Karpas-422 (cell line): ENCODE measurements around the gene MICAL2. TPM values are rescaled to one million over a fixed set of nuclear protein-coding genes. Genes with fewer than 3 reads are reported as not detected.

Source experiments
- DNase-seq: peaks from one replicate; pipeline ENCODE4 v3.0.0-alpha.2; 2015
- H2AFZ ChIP-seq: fragments of 200-600 bp; sonication (generic); 2 replicates; pipeline ENCODE4 v1.6.1; 2014; ENCODE audit warnings: antibody characterized with exemption, low read length, mixed read lengths
- H3K27ac ChIP-seq: fragments of 200-600 bp; sonication (generic); 2 replicates; pipeline ENCODE4 v1.5.1; 2014; ENCODE audit warnings: mild to moderate bottlenecking, low read length, moderate library complexity
- H3K27me3 ChIP-seq: fragments of 200-600 bp; sonication (generic); 2 replicates; pipeline ENCODE4 v1.6.1; 2014; ENCODE audit warnings: low read length, mixed read lengths
- H3K36me3 ChIP-seq: fragments of 200-600 bp; sonication (generic); 2 replicates; pipeline ENCODE4 v1.6.1; 2014; ENCODE audit warnings: low read length, mixed read lengths; ENCODE audit not compliant: insufficient read depth
- H3K4me1 ChIP-seq: fragments of 200-600 bp; sonication (generic); 2 replicates; pipeline ENCODE4 v1.6.1; 2014; ENCODE audit warnings: mild to moderate bottlenecking, low read length, mixed read lengths
- H3K4me2 ChIP-seq: fragments of 200-600 bp; sonication (generic); 2 replicates; pipeline ENCODE4 v1.6.1; 2014; ENCODE audit warnings: low read length, low read depth, mild to moderate bottlenecking; ENCODE audit not compliant: poor library complexity, severe bottlenecking
- H3K4me3 ChIP-seq: fragments of 200-600 bp; sonication (generic); 2 replicates; pipeline ENCODE4 v1.5.1; 2014; ENCODE audit warnings: mild to moderate bottlenecking, antibody characterized with exemption, low read length, mixed read lengths
- H3K79me2 ChIP-seq: fragments of 200-600 bp; sonication (generic); 2 replicates; pipeline ENCODE4 v1.6.1; 2014; ENCODE audit warnings: mild to moderate bottlenecking, low read length, mixed read lengths
- H3K9ac ChIP-seq: fragments of 200-600 bp; sonication (generic); 2 replicates; pipeline ENCODE4 v1.6.0; 2014; ENCODE audit warnings: low read length
- H3K9me2 ChIP-seq: fragments of 200-600 bp; sonication (generic), shearing (Covaris generic); replicated peaks from 2 replicates; pipeline ENCODE4 v1.6.0; 2014; ENCODE audit warnings: mild to moderate bottlenecking, low read length, moderate library complexity; ENCODE audit not compliant: insufficient read depth
- H3K9me3 ChIP-seq: fragments of 300-700, 200-600 bp; sonication (generic); 2 replicates; pipeline ENCODE4 v1.6.1; 2014; ENCODE audit warnings: low read length, mixed read lengths
- H4K20me1 ChIP-seq: fragments of 200-600 bp; sonication (generic); 2 replicates; pipeline ENCODE4 v1.6.1; 2014; ENCODE audit warnings: mild to moderate bottlenecking, antibody characterized with exemption, low read length, low read depth; ENCODE audit not compliant: insufficient read depth
- total RNA-seq: library from RNA; depleted of rRNA; stranded (reverse); fragments of >200 nt; shearing (Covaris generic); gene quantifications from 2 replicates; pipeline ENCODE4 v1.2.3, GENCODE V29; 2014; ENCODE audit warnings: low replicate concordance

The MICAL2 gene
- total RNA-seq, 1 experiment from 2014 or later = 0.93 TPM

GRCh38 chr11:12292766-12293165 lies 182.4 kb downstream of the MICAL2 start:
- H3K9me2 ChIP-seq = no peaks in the 10 kb centered on the region
- H3K36me3 ChIP-seq = no peaks in the 10 kb centered on the region
- H3K27me3 ChIP-seq = no peaks in the 10 kb centered on the region
- no peaks in the 10 kb centered on the region for H3K9me3 ChIP-seq
- H3K4me2 ChIP-seq = no peak overlapping the region
- H3K9ac ChIP-seq = no peak overlapping the region
- no peak overlapping the region for H2AFZ ChIP-seq
- H3K4me1 ChIP-seq = peaks cover 43% of the 10 kb centered on the region
- no peak for DNase-seq
- H3K4me3 ChIP-seq = no peak overlapping the region
- H3K27ac ChIP-seq = no peak overlapping the region
- H4K20me1 ChIP-seq = no peaks in the 10 kb centered on the region
- H3K79me2 ChIP-seq = no peaks in the 10 kb centered on the region

GRCh38 chr11:12293486-12293885 lies 183.1 kb downstream of the MICAL2 start:
- Histone ChIP-seq H3K79me2 (no peaks in the 10 kb centered on the region), H2AFZ (no peak overlapping the region), H3K4me3 (no peak overlapping the region), H3K36me3 (no peaks in the 10 kb centered on the region; the same call in 1 of the 2 replicates), H3K27ac (no peak overlapping the region), H3K9ac (no peak overlapping the region), H3K9me3 (peaks cover 3% of the 10 kb centered on the region; the same call in 1 of the 2 replicates), H3K9me2 (no peaks in the 10 kb centered on the region), H4K20me1 (no peaks in the 10 kb centered on the region), H3K4me1 (peaks cover 36% of the 10 kb centered on the region), H3K4me2 (no peak overlapping the region), H3K27me3 (no peaks in the 10 kb centered on the region)
- no peak for DNase-seq

- Histone ChIP-seq H3K4me1 (peaks cover 28% of the 10 kb centered on the region), H3K79me2 (no peaks in the 10 kb centered on the region), H2AFZ (peak overlapping the region; percentile 59; the same call in 1 of the 2 replicates), H3K9me3 (peaks cover 9% of the 10 kb centered on the region; the same call in 1 of the 2 replicates), H4K20me1 (no peaks in the 10 kb centered on the region), H3K4me2 (no peak overlapping the region), H3K36me3 (no peaks in the 10 kb centered on the region; the same call in none of the 2 replicates), H3K4me3 (no peak overlapping the region), H3K27me3 (no peaks in the 10 kb centered on the region), H3K27ac (no peak overlapping the region), H3K9ac (no peak overlapping the region; the same call in 1 of the 2 replicates), H3K9me2 (no peaks in the 10 kb centered on the region)
- no peak for DNase-seq
These were observed 184.2 kb downstream of the MICAL2 start for GRCh38 chr11:12294613-12295012.

- Histone ChIP-seq H3K4me1 (peaks cover 15% of the 10 kb centered on the region), H3K4me3 (no peak overlapping the region), H3K9me3 (peaks cover 14% of the 10 kb centered on the region), H3K36me3 (no peaks in the 10 kb centered on the region; the same call in none of the 2 replicates), H4K20me1 (no peaks in the 10 kb centered on the region), H3K9me2 (no peaks in the 10 kb centered on the region), H3K9ac (no peak overlapping the region), H2AFZ (no peak overlapping the region), H3K27me3 (no peaks in the 10 kb centered on the region), H3K79me2 (no peaks in the 10 kb centered on the region), H3K4me2 (no peak overlapping the region), H3K27ac (no peak overlapping the region)
- DNase-seq = no peak
These were observed 185.6 kb downstream of the MICAL2 start for GRCh38 chr11:12295943-12296342.

- Histone ChIP-seq H3K4me1 (peaks cover 4% of the 10 kb centered on the region; the same call in 1 of the 2 replicates), H3K9me3 (peaks cover 14% of the 10 kb centered on the region), H3K27me3 (no peaks in the 10 kb centered on the region), H3K9ac (no peak overlapping the region), H3K4me3 (no peak overlapping the region; the same call in 1 of the 2 replicates), H2AFZ (no peak overlapping the region), H3K27ac (no peak overlapping the region), H4K20me1 (no peaks in the 10 kb centered on the region), H3K79me2 (no peaks in the 10 kb centered on the region), H3K9me2 (no peaks in the 10 kb centered on the region), H3K4me2 (no peak overlapping the region), H3K36me3 (no peaks in the 10 kb centered on the region; the same call in none of the 2 replicates)
- DNase-seq = no peak
These were observed 188.2 kb downstream of the MICAL2 start for GRCh38 chr11:12298610-12299009.

- DNase-seq = no peak
- Histone ChIP-seq H3K27ac (no peak overlapping the region), H3K4me3 (no peak overlapping the region), H3K36me3 (no peaks in the 10 kb centered on the region; the same call in none of the 2 replicates), H3K4me1 (no peaks in the 10 kb centered on the region), H3K9me2 (no peaks in the 10 kb centered on the region), H3K27me3 (no peaks in the 10 kb centered on the region), H3K9me3 (peaks cover 17% of the 10 kb centered on the region), H2AFZ (no peak overlapping the region), H3K9ac (no peak overlapping the region), H3K79me2 (no peaks in the 10 kb centered on the region), H3K4me2 (no peak overlapping the region), H4K20me1 (no peaks in the 10 kb centered on the region)
These were observed 191.0 kb downstream of the MICAL2 start for GRCh38 chr11:12301379-12301778.

GRCh38 chr11:12303421-12304149 lies 193.2 kb downstream of the MICAL2 start:
- Histone ChIP-seq H3K27ac (no peak overlapping the region), H3K79me2 (no peaks in the 10 kb centered on the region), H3K4me1 (peaks cover 11% of the 10 kb centered on the region), H3K9ac (no peak overlapping the region), H2AFZ (no peak overlapping the region), H4K20me1 (no peaks in the 10 kb centered on the region), H3K4me3 (no peak overlapping the region), H3K9me3 (peaks cover 13% of the 10 kb centered on the region), H3K27me3 (no peaks in the 10 kb centered on the region), H3K36me3 (peaks cover 4% of the 10 kb centered on the region), H3K9me2 (no peaks in the 10 kb centered on the region), H3K4me2 (no peak overlapping the region)
- DNase-seq = no peak

GRCh38 chr11:12306830-12307229 lies 196.4 kb downstream of the MICAL2 start:
- Histone ChIP-seq H3K36me3 (peaks cover 4% of the 10 kb centered on the region; the same call in 1 of the 2 replicates), H3K9me3 (peaks cover 3% of the 10 kb centered on the region; the same call in 1 of the 2 replicates), H3K27me3 (no peaks in the 10 kb centered on the region), H3K9ac (no peak overlapping the region), H3K4me2 (no peak overlapping the region), H3K4me1 (peaks cover 11% of the 10 kb centered on the region), H3K79me2 (no peaks in the 10 kb centered on the region), H3K27ac (no peak overlapping the region), H3K4me3 (no peak overlapping the region), H3K9me2 (no peaks in the 10 kb centered on the region), H4K20me1 (no peaks in the 10 kb centered on the region), H2AFZ (peak overlapping the region; percentile 7; the same call in 1 of the 2 replicates)
- DNase-seq = no peak
